Posterior vena cava (tissue), 2 donors: ENCODE data around the gene DSCAM. TPM values are rescaled to one million over a fixed set of nuclear protein-coding genes. Genes with fewer than 3 reads are reported as not detected.

Experiments
- DNase-seq: peaks from one replicate; pipeline ENCODE4 v3.0.0-alpha.2; 2020; ENCODE audit warnings: low spot score
- intact Hi-C, 2 donors: fragments of 100-400 bp; cut with DNase I; formaldehyde crosslinking; loops; one replicate each; pipeline versions ENCODE4 v1.14.1 to v1.14.2; 2022 to 2023
- total RNA-seq, 2 donors: library from RNA; stranded (reverse); fragmentation: NEBNext Ultra II Directional; extraction: Animal tissue kit (Norgen Biotek cat#: 25700); gene quantifications; one replicate each; pipeline ENCODE4 v1.2.1, GENCODE V29; 2021
- donor health status: DM: yes; HTN: yes; CAD: no.
- donor health status: DM: yes; HTN: yes; CAD: no.

The DSCAM gene
- total RNA-seq, 2 donors from 2014 or later: 0.05 to 0.09 TPM

- no peak for DNase-seq
- intact Hi-C loops: no loop called here
These were observed 163.6 kb downstream of the DSCAM start for GRCh38 chr21:40683349-40683748.

GRCh38 chr21:40681164-40681859 is 165.6 kb downstream of the DSCAM start:
- intact Hi-C loops: no loop called here
- DNase-seq: no peak

GRCh38 chr21:40680311-40680710 is 166.6 kb downstream of the DSCAM start:
- no peak for DNase-seq
- intact Hi-C loops: no loop called here

- no peak for DNase-seq
- intact Hi-C loops: no loop called here
These were observed 168.2 kb downstream of the DSCAM start for GRCh38 chr21:40678681-40679284.

- intact Hi-C loops: no loop called here
- DNase-seq: no peak
These were observed 171.9 kb downstream of the DSCAM start for GRCh38 chr21:40675017-40675416.

- no peak for DNase-seq
- intact Hi-C loops: no loop called here
These were observed 174.4 kb downstream of the DSCAM start for GRCh38 chr21:40672602-40673001.

GRCh38 chr21:40671716-40672115 is 175.2 kb downstream of the DSCAM start:
- DNase-seq: no peak
- intact Hi-C loops: no loop called here

GRCh38 chr21:40668555-40669275 is 178.2 kb downstream of the DSCAM start:
- intact Hi-C loops: no loop called here

GRCh38 chr21:40667967-40668366 is 179.0 kb downstream of the DSCAM start:
- intact Hi-C loops: no loop called here
- DNase-seq: no peak

More at GRCh38 chr21:40668555-40669275, 178.2 kb downstream of the DSCAM start:
- no peak for DNase-seq

- DNase-seq: no peak
- intact Hi-C loops: no loop called here
These were observed 184.1 kb downstream of the DSCAM start for GRCh38 chr21:40662889-40663288.

- intact Hi-C loops: no loop called here
- no peak for DNase-seq
These were observed 186.5 kb downstream of the DSCAM start for GRCh38 chr21:40660461-40660860.

- no peak for DNase-seq
- intact Hi-C loops: no loop called here
These were observed 188.6 kb downstream of the DSCAM start for GRCh38 chr21:40658311-40658710.

GRCh38 chr21:40652436-40652835 is 194.5 kb downstream of the DSCAM start:
- intact Hi-C loops: loop anchor here in 1 of 2 donors (1.0 kb wide), 1 partner anchor 41 kb away; no protein-coding TSS in a partner anchor
- no peak for DNase-seq

- DNase-seq: no peak
- intact Hi-C loops: no loop called here
These were observed 199.3 kb downstream of the DSCAM start for GRCh38 chr21:40647706-40648105.

- intact Hi-C loops: no loop called here
- DNase-seq: no peak
These were observed 200.3 kb downstream of the DSCAM start for GRCh38 chr21:40646651-40647050.

GRCh38 chr21:40641042-40641441 is 205.9 kb downstream of the DSCAM start:
- intact Hi-C loops: loop anchor here in 1 of 2 donors (5.0 kb wide), 1 partner anchor 309 kb away; no protein-coding TSS in a partner anchor
- DNase-seq: no peak

- no peak for DNase-seq
- intact Hi-C loops: loop anchor here in 1 of 2 donors (5.0 kb wide), 1 partner anchor 308 kb away; no protein-coding TSS in a partner anchor
These were observed 206.6 kb downstream of the DSCAM start for GRCh38 chr21:40640266-40640789.

GRCh38 chr21:40639616-40640194 is 207.3 kb downstream of the DSCAM start:
- intact Hi-C loops: loop anchor here in 1 of 2 donors (5.0 kb wide), 1 partner anchor 307 kb away; no protein-coding TSS in a partner anchor
- no peak for DNase-seq

GRCh38 chr21:40638466-40639251 is 208.3 kb downstream of the DSCAM start:
- intact Hi-C loops: no loop called here

More at GRCh38 chr21:40638466-40639251, 208.3 kb downstream of the DSCAM start:
- DNase-seq: no peak
